GM19397 (cell line): ENCODE results near the gene MYO10.
"Not testable (repeated sequence)": the region's sequence is repeated elsewhere in the genome, so short reads cannot be mapped to it uniquely, and the experiment has no call there.

ENCODE experiments used
- ATAC-seq: cut with Tn5 transposase; IDR thresholded peaks from one replicate; pipeline ENCODE4 v1.9.1; 2021; ENCODE audit warnings: mild to moderate bottlenecking, moderate library complexity; ENCODE audit not compliant: unreplicated experiment

The MYO10 gene

DNA sequence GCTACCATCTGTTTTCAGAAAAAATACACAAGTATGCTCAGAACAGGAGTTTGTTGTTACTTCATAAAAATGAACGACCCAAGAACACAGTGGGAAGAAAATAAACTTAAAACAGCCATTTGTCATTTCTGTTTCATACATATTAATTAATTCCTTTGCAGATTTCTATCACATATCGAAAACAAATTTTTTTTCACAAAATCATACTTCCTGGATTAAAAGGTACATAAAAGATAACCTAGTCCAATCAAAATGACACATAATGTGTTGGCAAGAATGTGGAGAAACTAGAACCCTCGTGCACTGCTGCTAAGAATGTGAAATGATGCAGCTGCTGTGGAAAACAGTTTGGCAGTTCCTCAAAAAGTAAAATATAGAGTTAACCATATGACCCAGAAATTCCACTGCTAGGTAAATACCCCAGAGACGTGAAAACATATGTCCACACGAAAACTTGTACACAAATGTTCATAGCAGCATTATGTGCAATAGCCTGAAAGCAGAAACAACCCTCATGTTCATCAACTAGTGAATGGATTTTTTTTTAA is 46.0 kb downstream of the MYO10 start:
- ATAC-seq, result no peak

DNA sequence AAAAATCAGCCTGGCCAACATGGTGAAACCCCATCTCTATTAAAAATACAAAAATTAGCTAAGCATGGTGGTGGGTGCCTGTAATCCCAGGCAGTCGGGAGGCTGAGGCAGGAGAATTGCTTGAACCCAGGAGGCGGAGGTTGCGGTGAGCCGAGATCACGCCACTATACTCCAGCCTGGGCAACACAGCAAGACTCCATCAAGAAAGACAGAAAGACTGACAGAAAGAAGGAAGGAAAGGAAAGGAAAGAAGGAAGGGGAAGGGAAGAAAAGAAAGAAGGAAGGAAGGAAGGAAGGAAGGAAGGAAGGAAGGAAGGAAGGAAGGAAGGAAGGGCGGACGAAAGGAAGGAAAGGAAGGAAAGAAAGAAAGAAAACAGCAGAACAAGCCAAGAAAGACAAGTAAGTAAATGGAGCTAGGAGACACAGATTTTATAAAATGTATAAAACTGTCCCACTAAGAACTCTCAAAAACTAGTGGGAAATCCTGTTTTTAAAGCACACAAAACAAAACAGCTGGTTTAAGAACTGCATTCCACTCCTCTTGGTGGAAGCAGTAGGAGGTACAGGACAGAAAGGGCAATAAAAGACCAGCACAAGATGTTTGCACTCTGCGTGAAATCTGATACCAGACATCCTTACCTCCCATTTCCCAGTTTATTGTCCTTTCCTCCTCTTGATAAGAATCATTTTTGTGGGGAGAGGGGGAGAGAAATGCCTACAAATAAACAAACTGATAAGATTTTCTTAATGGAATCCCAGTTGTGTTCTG is 46.7 kb downstream of the MYO10 start:
- ATAC-seq, result no peak

- no peak for ATAC-seq
Observed at GRCh38 chr5:16888694-16889124, 47.4 kb downstream of the MYO10 start.

DNA sequence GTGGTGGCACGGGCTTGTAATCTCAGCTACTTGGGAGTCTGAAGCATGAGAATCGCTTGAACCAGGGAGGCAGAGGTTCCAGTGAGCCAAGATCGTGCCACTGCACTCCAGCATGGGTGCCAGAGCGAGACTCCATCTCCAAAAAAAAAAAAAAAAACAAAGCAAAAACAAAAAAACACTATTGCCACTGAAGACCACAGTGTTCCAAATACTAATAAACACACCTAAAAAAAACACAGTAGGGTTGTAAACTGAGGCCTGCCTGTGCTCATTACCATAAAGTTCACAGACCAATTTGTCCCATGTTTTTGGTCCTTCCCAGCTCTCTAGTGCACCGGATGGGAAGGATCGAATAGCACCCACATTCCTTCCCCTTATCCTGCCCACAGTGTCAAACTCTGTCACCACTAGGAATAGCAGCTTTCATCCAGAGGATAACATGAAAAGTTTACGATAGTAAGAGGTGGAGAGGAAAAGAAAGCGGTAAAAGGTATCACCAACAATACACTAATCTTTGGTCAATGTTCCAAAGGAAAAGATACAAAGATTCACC is 49.2 kb downstream of the MYO10 start:
- no peak for ATAC-seq

DNA sequence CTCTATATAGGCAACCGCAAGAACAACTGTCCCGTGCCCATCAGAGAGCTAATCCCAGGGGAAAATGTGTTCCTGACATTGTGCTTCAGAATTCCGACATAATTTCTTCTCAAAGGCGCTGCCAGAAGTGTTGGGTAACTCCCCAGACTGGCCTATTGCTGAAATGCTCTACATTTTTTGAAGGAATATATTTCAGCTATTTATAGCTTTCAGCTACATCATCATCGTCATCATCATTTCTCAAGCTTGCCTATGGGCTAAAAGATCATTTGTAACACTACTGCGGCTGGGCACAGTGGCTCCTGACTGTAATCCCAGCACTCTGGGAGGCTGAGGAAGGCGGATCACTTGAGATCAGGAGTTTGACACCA is 49.7 kb downstream of the MYO10 start:
- no peak for ATAC-seq

DNA sequence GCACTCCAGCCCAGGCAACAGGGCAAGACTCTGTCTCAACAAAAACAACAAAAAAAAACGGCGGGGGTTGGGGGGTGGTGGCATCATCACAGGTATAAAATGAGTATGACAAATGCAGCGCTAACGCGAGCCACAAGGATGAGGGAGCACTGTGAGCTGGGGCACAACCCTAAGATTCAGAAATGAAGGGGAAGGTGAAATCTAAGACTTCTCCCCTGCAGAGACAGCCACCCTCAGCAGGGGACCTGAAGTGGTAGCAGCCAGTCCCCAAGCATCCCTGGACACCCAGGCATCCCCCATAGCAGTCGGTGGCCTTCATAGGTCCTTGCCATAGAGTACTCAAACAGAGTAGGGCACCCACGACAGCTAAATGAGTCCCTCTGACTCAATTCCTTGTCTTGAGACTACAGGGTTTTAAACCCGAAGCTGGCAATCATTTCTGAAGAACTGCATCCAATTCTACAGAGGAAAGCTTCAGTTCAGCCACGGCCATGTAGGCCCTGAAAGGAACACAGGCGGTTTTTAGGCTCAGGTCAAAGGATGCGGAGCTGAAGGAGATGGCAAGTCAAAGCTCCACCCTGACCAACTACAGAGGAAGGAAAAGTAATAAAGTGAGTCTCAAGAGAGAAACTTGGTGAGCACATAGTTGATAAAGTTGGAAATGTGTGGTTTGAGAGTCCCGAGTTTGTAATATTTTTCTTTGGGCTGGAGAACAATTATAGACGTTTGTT is 50.3 kb downstream of the MYO10 start:
- no peak for ATAC-seq

DNA sequence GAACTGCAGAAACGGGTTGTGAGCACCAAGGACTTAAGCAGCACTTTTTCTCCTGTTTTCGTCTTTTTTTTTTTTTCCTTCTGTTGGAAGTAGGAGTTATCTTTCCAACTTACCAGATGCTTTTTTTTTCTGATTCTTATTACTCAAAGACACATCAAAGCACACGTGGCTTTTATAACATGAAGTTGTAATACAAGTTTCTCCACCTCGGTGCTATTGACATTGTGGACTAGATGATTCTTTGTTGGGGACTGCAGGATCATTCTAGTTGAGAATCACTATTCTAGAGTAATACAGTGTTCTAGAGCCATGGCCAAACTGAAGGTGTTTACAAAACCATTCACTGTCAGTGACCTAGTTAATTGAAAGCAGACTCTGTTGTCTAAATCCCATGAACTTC is 51.5 kb downstream of the MYO10 start:
- ATAC-seq, result no peak

DNA sequence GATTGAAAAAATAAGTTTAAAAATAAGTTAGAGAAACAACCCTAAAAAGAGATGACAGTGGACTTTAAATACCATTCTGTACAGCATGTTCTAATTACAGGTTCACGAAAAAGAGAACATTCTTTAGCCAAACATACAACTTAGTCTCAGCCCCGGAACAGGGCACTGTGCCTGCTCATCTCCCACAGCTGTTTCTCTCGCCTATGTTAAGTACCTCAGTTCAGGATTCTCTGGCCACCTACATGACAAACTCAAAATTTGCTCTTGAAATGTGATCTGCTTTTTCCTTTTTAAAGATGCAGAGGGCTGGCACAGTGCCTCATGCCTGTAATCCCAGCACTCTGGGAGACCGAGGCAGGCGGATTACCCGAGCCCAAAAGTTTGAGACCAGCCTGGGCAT is 52.3 kb downstream of the MYO10 start:
- ATAC-seq, result no peak

- ATAC-seq, result no peak
Observed at GRCh38 chr5:16883176-16883575, 52.9 kb downstream of the MYO10 start.

GRCh38 chr5:16881251-16881650 is 54.8 kb downstream of the MYO10 start:
- ATAC-seq, result no peak

GRCh38 chr5:16880547-16880946 is 55.5 kb downstream of the MYO10 start:
- ATAC-seq, result no peak

- no peak for ATAC-seq
Observed at GRCh38 chr5:16879650-16880049, 56.4 kb downstream of the MYO10 start.

DNA sequence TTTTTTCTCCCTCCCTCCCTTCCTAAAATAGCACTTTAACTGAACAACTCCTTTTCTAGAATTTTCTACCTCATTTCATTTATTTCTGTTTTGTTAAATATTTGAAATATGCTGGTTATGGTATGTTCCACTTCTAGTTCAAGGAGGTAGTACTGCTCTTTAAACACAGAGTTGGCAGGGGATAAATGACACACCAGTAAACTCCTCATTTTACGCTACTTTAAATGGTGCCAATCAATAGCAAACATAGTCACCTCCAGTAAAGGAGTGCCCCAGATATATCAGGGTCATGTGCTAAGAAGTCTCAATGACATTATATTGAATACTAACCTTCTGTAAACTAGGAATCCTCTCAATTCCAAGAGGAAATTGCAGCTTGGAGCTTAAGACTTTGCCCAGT is 56.9 kb downstream of the MYO10 start:
- ATAC-seq, result no peak

DNA sequence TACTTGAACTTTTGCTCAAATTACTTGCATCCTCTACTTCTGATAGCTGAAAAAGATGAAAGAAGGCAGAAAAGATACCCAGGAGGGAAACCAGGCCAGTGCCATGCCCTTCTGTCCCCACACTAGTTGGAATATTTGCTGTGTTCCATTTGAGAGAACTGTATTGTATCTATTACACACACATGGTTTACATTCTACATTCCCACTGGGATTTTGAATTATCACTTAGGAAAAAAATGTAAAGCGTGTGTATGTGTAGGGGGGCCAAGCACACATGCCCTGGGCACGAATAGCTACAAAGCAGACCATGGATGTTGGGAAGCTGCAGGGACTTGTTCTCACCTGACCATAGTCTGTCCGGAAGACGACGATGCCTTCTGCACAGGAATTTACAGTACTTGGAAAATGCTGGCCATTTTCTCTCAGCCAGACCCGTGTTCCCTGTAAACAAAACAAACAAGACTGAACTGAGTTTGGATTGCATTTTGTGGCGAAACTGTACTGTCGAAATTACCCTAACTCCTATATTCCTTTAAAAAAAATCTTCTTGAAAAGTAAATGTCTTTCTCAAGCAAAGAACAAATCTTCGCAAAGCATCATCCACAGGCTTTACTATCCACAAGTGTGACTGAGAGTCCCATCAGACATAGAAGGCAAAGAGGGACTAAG is 58.7 kb downstream of the MYO10 start:
- ATAC-seq, result no peak

DNA sequence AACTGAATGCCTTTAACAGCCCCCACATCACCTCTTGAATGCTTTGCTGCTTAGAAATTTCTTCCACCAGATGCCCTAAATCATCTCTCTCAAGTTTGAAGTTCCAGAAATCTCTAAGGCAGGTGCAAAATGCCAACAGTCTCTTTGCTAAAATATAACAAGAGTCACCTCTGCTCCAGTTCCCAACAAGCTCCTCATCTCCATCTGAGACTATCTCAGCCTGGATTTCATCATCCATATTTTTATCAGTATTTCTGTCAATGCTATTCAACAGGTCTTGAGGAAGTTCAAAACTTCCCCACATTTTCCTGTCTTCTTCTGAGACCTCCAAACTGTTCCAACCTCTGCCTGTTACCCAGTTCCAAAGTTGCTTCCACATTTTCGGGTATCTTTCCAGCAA is 61.7 kb downstream of the MYO10 start:
- ATAC-seq, result not testable (repeated sequence)

DNA sequence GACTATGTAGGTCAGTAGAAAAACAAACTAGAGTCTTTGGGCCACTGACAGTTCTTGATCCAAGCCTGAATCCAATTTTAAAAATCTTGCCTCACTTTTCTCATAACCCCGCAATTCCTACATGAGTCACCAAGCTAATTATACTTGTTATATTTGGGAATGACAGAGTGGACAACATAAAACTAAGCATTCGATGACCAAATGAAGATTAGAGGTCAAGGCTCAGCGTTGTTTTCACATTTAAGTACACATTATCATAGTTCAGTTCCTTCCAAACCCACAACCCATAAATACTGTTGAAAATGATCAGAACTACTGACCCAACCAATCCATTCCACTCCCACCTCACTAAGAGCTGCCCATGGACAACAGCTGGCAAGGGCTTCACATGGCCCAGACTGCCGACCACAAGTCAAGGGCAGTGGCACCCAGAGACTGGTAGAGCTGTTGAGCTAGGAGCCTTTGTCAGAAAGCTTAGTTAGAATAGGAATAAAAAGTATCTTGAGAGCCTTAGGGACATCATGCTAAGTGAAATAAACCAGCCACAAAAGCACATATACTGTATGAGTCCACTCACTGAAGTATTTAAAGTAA is 64.2 kb downstream of the MYO10 start:
- ATAC-seq, result no peak

- ATAC-seq, result no peak
Observed at GRCh38 chr5:16870878-16871277, 65.2 kb downstream of the MYO10 start.

- ATAC-seq, result no peak
Observed at GRCh38 chr5:16869821-16870796, 66.0 kb downstream of the MYO10 start.

DNA sequence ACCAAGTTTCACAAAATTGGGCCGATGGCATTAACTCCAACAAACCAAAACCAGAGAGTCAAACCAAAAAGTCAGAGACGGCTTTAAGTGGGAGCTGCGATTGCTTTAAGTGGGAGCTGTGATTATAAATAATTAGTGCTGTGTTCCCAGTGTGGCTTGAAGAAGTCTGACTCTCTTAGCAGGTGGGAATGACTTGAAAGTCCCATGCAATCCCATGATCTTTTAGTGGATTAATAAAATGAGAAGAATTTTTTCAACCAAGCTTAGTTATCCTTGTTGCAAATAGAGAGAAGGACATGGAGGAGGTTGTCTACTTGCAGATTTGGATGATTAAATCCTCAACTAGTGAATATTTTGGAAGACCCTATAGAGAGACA is 68.5 kb downstream of the MYO10 start:
- no peak for ATAC-seq
